Stimulated activated CD4-positive, alpha-beta T cell treated with anti-CD3 and anti-CD28 coated beads, TNF-alpha, amount 100 ng/mL, for 1 hour (primary cell): Measurements from ENCODE around the gene GUCD1.

Experiments
- DNase-seq, 3 donors: peaks; one replicate each; pipeline ENCODE4 v3.0.0-alpha.2; 2020; ENCODE audit warnings: low read depth in 3 of 3, low spot score in 1 of 3

GUCD1 gene

GRCh38 chr22:24504540-24504939 is 50.4 kb downstream of the GUCD1 start:
- DNase-seq = no peak

GRCh38 chr22:24503843-24504338 is 51.0 kb downstream of the GUCD1 start:
- no peak for DNase-seq

- peak; percentile 13 to 44 (median 41) for DNase-seq
Observed at GRCh38 chr22:24503137-24503842, 51.6 kb downstream of the GUCD1 start.

- DNase-seq = no peak
Observed at GRCh38 chr22:24502541-24502940, 52.4 kb downstream of the GUCD1 start.

- DNase-seq = no peak
Observed at GRCh38 chr22:24502034-24502433, 52.9 kb downstream of the GUCD1 start.

- DNase-seq = no peak
Observed at GRCh38 chr22:24501301-24502005, 53.5 kb downstream of the GUCD1 start.

GRCh38 chr22:24500277-24500820 is 54.6 kb downstream of the GUCD1 start:
- DNase-seq = no peak

GRCh38 chr22:24499706-24500276 is 55.1 kb downstream of the GUCD1 start:
- DNase-seq = no peak

- no peak for DNase-seq
Observed at GRCh38 chr22:24498824-24499223, 56.1 kb downstream of the GUCD1 start.

GRCh38 chr22:24497841-24498258 is 57.1 kb downstream of the GUCD1 start:
- DNase-seq = no peak

- DNase-seq = no peak
Observed at GRCh38 chr22:24496661-24497060, 58.3 kb downstream of the GUCD1 start.

GRCh38 chr22:24496234-24496633 is 58.7 kb downstream of the GUCD1 start:
- no peak for DNase-seq

GRCh38 chr22:24495365-24495675 is 59.6 kb downstream of the GUCD1 start:
- no peak for DNase-seq

- no peak for DNase-seq
Observed at GRCh38 chr22:24494528-24495364, 60.2 kb downstream of the GUCD1 start, which contains the start of gene UPB1. TSS of gene UPB1 (plus strand) at chr22:24495332. CDS start at chr22:24495404, 72 bp downstream.

GRCh38 chr22:24494167-24494527 is 60.8 kb downstream of the GUCD1 start:
- DNase-seq = no peak

- DNase-seq = no peak
Observed at GRCh38 chr22:24492391-24492790, 62.5 kb downstream of the GUCD1 start.
